GM12865 (cell line): ENCODE data around the gene HSPA9.

Experiments used
- DNase-seq: peaks from one replicate; pipeline ENCODE4 v3.0.0; 2010; ENCODE audit warnings: low read depth
- H3K4me3 ChIP-seq: 2 replicates; pipeline ENCODE4 v1.5.1; 2011; ENCODE audit warnings: mild to moderate bottlenecking, low read depth, low read length, control low read depth
- TF ChIP-seq, protein P1 (sequence below): IDR thresholded peaks from 2 replicates; pipeline ENCODE4 v1.5.1; 2011; ENCODE audit warnings: low read length, control low read depth, low read depth, inconsistent platforms; ENCODE audit not compliant: insufficient read depth; ENCODE audit errors: missing control alignments

Gene HSPA9

GRCh38 chr5:138580777-138581176, 5.6 kb upstream of the HSPA9 start:
- H3K4me3 ChIP-seq = no peak overlapping the region
- TF ChIP-seq, protein P1, sequence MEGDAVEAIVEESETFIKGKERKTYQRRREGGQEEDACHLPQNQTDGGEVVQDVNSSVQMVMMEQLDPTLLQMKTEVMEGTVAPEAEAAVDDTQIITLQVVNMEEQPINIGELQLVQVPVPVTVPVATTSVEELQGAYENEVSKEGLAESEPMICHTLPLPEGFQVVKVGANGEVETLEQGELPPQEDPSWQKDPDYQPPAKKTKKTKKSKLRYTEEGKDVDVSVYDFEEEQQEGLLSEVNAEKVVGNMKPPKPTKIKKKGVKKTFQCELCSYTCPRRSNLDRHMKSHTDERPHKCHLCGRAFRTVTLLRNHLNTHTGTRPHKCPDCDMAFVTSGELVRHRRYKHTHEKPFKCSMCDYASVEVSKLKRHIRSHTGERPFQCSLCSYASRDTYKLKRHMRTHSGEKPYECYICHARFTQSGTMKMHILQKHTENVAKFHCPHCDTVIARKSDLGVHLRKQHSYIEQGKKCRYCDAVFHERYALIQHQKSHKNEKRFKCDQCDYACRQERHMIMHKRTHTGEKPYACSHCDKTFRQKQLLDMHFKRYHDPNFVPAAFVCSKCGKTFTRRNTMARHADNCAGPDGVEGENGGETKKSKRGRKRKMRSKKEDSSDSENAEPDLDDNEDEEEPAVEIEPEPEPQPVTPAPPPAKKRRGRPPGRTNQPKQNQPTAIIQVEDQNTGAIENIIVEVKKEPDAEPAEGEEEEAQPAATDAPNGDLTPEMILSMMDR = no peak

DNA sequence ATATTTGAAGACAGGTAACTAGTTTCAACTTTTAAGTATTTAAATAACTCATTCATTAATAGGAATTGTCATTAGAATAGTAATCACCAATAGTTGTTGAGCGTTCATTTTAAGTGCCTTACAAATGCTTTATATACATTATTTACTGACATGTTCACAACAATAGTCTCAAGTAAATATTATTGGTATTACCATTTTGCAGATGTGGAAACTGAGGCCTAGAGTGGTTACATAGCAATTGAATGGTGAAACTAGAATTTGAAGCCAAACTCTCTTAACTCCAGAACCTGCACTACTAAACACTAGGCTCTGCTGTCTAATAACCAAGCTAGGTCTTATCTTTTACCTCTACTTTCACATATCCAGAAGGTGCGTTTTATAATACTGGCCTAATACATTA, 4.8 kb upstream of the HSPA9 start:
- no peak overlapping the region for H3K4me3 ChIP-seq
- DNase-seq = no peak
- TF ChIP-seq, protein P1 = no peak

More at GRCh38 chr5:138580777-138581176, 5.6 kb upstream of the HSPA9 start:
- DNase-seq = no peak

DNA sequence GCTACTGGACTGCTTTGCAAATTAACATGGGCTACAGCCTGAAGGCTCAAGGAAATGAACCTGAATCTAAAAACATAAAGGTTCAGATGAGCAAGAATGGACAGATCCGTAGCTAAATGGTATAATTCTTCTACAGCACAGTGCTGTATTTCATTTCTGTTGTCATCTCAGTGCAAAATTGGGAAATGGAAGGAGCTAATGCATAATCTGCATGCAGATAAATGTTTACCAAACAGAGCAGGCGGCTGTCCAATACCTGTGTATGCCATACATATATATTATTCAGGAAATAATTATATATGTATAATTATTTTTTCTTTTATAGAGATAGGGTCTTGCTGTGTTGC, 4.3 kb upstream of the HSPA9 start:
- H3K4me3 ChIP-seq = no peak overlapping the region
- TF ChIP-seq, protein P1 = no peak
- no peak for DNase-seq

- H3K4me3 ChIP-seq = no peak overlapping the region
- peak; percentile 18 for DNase-seq
- TF ChIP-seq, protein P1 = no peak
Measured at GRCh38 chr5:138577452-138577851, 2.3 kb upstream of the HSPA9 start.

DNA sequence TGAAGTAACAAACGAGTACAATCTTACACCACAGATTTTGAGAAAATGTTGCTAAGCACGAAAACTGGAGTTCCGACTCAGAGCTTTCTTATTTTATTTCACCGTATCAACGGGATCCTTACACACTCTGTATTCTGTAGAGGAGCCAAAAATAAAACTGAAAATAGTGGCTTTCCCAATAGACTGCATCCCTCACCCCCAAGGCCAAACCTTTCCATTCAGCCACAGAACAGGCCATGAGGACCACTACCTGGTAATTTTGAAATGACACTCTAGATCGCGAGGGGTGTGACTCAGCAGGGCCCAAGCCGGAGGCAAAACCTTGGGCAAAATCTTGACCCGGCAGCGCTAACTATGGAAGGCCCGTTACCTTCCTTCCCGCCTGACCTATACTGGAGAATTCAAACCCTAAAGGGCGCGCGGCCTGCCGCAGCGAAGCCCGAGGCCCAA, 432 bp downstream of the HSPA9 start:
- TF ChIP-seq, protein P1 = no peak
- DNase-seq = no peak
- H3K4me3 ChIP-seq = peak overlapping the region; percentile 71

GRCh38 chr5:138573949-138574670, 1.1 kb downstream of the HSPA9 start:
- TF ChIP-seq, protein P1 = no peak
- peak overlapping the region; percentile 71 for H3K4me3 ChIP-seq
- no peak for DNase-seq

GRCh38 chr5:138573223-138573622, 2.0 kb downstream of the HSPA9 start:
- DNase-seq = no peak
- no peak overlapping the region for H3K4me3 ChIP-seq
- TF ChIP-seq, protein P1 = no peak
